DND-41 (cell line): Measurements from ENCODE around the gene NUDT11.

Experiments
- EZH2 ChIP-seq: IDR thresholded peaks from 3 replicates; pipeline ENCODE4 v1.6.1; 2012; ENCODE audit warnings: borderline replicate concordance, low read depth, mild to moderate bottlenecking, moderate library complexity, low read length, inconsistent platforms; ENCODE audit not compliant: severe bottlenecking
- TF ChIP-seq, protein P1 (sequence below): IDR thresholded peaks from 2 replicates; pipeline ENCODE4 v1.5.1; 2012; ENCODE audit warnings: borderline replicate concordance, low read length, moderate library complexity, mild to moderate bottlenecking; ENCODE audit not compliant: poor library complexity, severe bottlenecking; ENCODE audit errors: extremely low read depth

DNA sequence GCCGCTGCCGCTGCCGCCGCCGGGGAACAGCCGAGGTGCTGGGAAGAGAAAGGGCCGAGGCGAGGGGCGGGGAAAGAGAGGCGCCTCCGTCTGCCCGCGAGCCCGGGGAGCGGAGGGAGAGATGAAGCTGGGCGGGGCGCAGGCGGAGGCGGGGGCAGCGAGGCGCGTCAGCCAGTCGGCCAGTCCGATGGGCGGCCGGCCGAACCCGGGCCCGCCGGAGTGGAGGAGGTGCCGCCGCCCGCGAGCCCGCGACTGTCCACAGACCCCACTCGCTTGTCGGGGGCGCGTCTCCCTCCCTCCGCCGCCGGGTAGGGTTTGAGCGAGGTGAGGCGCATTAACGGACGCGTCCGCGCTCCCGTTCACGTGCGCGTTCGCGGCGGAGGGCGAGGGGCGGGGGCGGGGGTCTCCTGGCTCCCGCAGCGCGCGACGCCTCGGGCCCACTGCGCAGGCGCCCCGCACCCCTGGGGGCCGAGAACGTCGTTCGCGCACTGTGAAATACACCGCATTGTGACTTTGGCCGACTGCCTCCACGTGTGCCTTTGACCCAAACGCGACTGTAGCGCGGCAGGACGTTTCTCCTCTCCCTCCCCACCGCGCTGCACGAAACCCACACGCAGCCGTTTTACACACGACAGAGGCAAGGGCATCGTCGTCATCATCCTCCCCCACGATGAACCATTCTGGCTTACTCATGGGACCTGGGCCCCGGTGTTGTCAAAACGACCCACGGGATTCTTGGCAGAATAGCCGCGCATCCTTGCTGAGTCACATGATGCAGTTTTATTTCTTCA, at the start of gene NUDT11:
- no peak for TF ChIP-seq EZH2
- TF ChIP-seq, protein P1, sequence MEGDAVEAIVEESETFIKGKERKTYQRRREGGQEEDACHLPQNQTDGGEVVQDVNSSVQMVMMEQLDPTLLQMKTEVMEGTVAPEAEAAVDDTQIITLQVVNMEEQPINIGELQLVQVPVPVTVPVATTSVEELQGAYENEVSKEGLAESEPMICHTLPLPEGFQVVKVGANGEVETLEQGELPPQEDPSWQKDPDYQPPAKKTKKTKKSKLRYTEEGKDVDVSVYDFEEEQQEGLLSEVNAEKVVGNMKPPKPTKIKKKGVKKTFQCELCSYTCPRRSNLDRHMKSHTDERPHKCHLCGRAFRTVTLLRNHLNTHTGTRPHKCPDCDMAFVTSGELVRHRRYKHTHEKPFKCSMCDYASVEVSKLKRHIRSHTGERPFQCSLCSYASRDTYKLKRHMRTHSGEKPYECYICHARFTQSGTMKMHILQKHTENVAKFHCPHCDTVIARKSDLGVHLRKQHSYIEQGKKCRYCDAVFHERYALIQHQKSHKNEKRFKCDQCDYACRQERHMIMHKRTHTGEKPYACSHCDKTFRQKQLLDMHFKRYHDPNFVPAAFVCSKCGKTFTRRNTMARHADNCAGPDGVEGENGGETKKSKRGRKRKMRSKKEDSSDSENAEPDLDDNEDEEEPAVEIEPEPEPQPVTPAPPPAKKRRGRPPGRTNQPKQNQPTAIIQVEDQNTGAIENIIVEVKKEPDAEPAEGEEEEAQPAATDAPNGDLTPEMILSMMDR, result no peak
